Pons (tissue), 1 donor: ENCODE results near the gene CAPZB.
"Not testable (repeated sequence)": the region's sequence is repeated elsewhere in the genome, so short reads cannot be mapped to it uniquely, and the experiment has no call there.

Experiments
- DNase-seq: peaks from one replicate; pipeline ENCODE4 v3.0.0-alpha.2; 2016; ENCODE audit warnings: low spot score

The CAPZB gene

DNA sequence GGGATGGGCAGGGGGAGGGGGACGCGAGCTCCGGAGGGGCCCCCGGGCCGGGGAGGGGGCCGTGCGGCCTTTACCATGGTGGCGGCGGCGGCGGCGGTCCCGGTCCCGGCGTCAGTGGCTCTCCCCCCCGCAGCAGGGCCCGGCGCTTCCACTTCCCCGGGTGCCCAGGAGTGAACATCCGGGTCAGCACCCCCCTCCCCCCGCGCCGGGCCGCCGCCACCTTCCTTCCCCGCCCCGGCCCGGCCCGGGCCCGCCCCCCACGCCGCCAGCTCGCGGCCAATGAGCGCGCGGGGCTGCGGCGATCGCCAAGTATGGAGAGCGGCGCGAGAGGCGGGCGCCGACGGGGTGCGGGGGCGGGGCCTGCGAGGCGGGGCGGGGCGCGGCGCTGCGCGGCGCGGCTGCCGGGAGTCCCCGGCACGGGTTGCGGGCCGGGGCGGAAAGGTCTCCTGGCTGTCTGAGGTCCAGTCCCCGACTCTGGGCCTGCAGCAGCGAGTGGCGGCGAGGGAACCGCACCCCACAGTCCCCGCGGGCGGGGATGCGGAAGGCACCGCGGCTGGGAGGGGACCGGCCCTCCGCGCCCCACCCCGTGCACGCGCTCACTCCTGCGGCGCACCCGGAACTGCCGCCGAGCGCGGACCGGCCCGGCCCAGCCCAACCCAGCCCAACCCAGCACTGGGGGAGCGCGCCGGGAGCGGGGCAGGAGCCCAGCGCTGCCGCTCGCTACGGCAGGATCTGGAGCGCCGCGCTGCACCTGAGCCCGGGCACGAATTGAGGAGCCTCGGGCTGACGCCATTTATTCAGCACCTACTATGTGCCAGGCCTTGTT lies at the start of gene CAPZB:
Gene CAPZB, minus strand, starts transcription at position 178 of the 826 bp plus-strand sequence. Its CDS starts 101 bp downstream, at position 77.
- peak; percentile 92 for DNase-seq

DNA sequence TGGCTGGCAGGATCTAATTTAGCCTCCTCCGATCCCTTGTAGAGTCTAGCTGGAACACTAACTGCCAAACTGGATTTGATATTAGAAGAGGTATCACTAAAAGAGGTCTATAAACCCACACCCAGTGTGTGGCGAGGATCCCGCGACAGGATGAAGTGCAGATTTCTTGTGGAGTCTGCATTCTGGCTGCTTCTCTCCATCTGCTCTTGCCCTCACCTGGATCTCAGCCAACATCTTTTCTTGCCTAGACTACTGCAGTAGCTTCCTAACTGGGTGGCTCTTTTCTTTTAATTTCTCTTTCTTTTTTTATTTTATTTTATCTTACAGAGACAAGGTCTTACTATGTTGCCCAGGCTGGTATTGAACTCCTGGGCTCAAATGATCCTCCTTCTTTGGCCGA lies 48.9 kb upstream of the CAPZB start:
- no peak for DNase-seq

DNA sequence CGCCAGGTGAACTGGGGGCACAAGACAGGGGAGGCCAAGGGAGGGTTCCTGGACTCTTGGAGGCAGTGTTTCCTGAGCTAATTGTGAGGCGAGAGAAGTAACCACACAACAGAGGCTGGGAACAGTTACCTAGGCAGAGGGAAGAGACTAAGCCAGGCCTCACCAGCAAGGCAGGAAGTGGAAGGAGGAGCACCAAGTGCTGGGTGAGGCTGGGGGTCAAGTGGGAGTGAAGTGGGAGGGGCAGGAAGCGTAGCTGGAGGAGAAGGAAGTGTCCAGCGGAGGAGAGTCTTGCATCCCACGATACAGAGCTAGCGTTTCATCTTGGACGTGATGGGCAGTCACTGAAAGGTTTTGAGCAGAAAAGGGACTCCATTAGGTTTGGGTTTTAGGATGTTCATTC lies 48.3 kb upstream of the CAPZB start:
- peak; percentile 28 for DNase-seq

DNA sequence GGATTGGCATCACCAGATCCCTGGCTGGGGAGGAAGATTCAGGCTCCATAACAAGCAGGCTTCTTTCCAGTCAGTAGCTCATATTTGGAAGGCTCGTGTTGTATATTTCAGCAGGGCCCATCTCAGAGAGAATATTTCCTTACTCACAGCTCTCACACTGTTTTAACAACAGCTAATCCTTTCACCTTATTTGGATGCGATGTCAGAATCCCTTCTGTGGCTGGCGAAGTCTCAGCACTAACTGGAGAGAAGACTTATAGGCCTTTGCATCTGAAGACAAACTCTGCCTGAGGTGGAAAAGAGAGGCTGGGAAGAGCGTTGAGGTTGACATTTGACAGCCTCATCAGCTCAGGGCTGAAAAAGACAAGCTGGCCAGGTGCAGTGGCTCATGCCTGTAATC lies 47.2 kb upstream of the CAPZB start:
- DNase-seq, result no peak

DNA sequence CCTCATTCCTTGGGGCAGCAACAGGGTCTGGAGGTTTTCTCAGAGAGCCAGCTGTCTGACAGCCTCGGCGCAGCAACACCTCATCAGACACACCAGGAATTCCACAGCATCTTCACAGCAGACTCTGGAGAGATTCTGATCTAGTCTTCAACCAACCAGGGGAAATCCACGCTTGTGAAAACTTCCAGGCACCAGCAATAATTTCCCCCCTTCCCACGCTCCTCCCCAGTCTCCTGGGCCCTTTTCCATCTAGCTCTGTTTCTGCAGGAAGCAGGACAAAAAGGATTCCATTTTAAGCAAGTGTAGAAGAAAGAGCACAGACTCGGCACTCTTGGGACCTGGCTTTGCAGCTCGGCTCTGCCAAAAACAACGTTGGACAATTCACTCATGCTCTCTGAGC lies 44.3 kb upstream of the CAPZB start:
- no peak for DNase-seq

DNA sequence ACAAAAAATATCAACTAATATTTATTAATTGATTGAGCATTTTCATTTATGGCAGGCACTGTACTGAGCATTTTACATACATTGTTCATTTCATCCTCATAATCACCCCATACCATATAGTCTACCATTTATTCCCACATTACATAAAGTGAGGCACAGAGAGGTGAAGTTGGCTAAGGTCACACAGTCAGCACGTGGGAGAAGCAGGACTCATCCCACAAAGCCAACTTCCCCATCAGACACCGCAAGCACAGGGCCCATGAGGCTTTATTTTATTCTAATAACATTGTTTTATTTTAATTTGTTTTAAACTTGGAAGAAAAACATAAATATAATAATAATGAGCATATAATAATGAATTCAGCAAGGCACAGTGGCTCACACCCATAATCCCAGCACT lies 43.1 kb upstream of the CAPZB start:
- no peak for DNase-seq

DNA sequence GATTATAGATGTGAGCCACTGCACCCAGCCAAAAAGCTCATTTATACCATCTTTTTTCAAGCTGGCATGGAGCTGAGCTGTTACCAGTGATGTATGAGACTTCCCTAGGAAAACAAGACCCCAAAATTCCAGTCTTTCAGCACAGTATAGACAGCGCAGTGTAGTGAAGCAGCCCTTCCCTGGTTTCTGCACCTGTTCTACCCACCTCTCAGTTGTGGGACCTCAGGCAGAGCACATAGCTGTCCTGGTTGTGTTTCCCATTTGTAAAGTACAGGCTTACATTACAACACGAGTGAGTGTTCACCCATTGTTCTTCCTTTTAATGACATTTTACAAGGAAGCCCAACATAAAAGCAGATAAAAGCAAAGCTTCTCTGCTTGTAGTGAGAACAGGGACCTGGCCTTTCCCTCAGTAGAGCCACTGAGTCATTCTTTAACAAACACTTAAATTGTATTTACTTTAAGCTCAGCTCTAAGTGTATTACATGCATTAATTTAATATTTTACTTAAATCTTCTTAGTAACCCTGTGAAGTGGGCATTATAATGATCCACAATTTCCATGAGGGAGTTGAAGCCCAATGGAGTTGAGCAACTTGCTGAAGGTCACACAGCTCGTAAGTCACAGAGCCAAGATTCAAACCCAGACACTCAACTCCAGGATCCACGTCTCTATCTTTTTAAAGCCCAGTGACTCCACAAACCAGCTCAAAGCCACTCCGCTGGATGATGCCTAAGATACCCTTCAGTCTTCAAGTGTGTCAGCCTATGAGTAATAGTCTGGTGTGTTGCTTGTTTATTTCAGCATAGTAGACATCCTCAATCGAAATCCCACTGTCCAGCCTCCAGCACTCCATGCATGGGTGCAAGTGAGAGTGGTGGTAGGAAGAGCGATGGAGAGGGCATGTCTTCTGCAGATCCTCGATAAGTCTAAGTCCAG lies 40.5 kb upstream of the CAPZB start:
- DNase-seq, result no peak

DNA sequence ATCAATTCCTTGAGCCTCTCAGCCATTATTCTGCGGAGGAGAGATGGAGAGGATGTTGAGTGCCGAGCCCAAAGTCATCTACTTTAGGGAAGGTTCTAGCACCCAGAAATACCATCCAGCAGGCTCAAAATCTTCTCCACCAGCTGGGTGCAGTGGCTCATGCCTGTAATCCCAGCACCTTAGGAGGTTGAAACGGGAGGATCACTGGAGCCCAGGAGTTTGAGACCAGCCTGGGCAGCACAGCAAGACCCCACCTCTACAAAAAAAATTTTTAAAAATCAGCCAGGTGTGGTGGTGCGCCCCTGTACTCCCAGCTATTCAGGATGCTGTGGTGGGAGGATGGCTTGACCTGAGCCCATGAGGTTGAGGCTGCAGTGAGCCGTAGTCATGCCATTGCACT lies 39.5 kb upstream of the CAPZB start:
- no peak for DNase-seq

DNA sequence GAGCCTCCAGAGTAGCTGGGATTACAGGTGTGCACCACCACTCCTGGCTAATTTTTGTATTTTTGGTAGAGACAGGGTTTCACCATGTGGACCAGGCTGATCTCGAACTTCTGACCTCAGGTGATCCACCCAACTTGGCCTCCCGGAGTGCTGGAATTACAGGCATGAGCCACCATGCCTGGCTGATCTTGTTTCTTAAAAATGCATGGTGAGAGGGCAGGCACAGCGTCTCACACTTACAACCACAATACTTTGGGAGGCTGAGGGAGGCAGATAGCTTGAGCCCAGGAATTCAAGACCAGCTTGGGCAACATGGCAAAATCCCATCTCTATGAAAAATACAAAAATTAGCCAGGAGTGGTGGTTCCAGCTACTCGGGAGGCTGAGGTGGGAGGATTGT lies 37.2 kb upstream of the CAPZB start:
- not testable (repeated sequence) for DNase-seq

DNA sequence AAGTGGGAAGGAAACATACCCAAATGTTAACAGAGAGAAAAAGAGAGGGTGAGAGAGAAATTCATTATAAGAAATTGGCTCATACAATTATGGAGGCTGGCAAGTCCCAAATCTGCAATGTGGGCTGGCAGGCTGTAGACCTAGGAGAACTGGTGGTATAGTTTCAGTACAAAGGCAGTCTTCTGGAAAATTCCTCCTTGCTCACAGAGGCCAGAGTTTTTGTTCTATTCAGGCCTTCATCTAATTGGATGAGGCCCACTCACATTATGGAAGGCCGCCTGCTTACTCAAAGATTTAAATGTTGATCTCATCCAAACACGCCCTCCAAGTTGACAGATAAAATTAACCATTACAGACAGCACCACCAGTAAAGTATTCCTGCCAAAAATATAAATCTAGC lies 36.1 kb upstream of the CAPZB start:
- DNase-seq, result no peak

DNA sequence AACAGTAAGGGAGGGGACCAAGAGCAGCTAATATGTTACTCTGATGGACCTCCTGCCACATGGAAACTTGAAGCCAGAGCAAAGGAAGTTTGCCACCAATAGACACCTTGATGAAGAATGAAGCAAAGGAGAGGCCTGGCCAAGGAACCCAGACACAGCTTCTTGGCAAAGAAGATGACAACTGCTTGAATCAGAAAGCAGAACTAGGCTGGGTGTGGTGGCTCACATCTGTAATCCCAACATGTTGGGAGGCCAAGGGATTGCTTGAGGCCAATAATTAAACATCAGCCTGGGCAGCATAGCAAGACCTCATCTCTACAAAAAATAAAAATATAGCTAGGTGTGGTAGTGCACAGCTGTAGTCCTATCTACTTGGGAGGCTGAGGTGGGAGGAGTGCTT lies 31.7 kb upstream of the CAPZB start:
- no peak for DNase-seq

DNA sequence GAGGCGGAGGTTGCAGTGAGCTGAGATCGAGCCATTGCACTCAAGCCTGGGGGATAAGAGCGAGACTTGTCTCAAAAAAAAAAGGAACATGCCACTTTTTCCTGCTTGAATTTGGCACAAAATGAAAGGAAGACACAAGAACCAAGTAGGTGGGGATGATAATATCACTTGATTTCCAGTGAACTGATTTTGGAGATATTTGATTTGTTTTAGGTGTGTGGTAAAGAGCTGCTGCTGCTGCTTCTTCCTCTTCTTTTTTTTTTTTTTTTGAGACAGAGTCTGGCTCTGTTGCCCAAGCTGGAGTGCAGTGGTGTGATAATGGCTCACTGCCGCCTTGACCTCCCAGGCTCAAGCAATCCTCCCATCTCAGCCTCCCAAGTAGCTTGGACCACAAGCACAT lies 29.9 kb upstream of the CAPZB start:
- DNase-seq, result no peak

DNA sequence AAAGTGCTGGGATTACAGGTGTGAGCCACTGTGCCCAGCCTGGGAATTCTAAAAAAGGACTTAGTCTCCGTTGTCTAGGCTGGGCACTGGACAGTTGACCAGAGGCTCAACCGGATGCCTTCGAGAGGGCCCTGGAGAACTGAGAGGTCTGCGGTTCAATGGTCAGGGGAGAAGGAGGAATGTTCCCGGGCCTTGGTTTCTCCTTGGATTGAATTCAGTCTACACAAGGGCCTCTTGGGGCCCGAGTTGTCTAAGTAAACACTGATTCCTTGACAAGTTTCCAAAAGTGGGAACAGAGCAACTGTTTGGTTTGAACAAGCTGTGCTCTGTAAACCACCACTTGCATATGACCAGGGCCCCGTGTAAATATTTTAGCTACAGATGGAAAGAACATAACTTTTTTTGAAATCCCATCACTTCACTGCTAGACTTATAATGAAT lies 29.1 kb upstream of the CAPZB start:
- DNase-seq, result no peak

DNA sequence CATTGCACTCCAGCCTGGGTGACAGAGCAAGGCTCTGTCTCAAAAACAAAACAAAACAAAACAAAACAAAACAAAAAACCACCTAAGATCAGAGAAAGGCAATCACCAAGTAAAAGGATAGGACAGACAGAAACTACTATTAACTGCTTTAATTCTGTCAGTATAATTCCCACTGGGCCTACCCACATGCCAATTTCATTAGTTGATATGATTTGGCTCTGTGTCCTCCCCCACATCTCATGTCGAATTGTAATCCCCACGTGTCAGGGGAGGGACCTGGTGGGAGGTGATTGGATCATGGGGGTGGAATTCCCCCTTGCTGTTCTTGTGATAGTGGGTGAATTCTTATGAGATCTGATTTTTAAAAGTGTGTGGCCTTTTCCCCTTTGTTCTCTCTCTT lies 27.2 kb upstream of the CAPZB start:
- no peak for DNase-seq

DNA sequence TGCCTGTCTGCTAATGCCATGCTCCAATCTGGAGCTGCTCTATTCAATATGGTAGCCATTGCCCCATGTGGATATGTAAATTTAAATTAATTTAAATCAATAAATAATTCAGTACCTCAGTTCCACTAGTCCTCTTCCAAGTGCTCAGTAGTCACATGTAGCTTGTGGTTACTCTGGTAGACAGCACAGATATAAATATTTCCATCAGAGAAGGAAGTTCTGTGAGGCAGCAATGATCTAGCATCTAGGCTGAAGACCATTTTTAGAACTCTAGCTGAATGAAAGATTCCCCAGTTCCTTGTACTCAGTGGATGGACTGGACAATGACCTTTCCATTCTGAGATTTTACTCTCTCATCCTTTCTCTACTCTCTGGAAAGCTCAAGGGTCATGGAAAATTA lies 25.8 kb upstream of the CAPZB start:
- DNase-seq, result peak; percentile 71

DNA sequence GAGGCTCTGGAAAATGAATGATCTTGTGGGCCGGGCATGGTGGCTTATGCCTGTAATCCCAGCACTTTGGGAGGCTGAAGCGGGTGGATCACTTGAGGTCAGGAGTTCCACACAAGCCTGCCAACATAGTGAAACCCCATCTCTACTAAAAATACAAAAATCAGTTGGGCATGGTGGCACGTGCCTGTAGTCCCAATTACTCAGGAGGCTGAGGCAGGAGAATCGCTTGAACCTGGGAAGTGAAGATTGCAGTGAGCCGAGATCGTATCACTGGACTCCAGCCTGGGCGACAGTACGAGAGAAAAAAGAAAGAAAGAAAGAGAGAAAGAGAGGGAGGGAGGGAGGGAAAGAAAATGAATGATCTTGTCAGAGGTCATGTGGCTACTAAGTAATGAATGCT lies 24.3 kb upstream of the CAPZB start:
- DNase-seq, result not testable (repeated sequence)

DNA sequence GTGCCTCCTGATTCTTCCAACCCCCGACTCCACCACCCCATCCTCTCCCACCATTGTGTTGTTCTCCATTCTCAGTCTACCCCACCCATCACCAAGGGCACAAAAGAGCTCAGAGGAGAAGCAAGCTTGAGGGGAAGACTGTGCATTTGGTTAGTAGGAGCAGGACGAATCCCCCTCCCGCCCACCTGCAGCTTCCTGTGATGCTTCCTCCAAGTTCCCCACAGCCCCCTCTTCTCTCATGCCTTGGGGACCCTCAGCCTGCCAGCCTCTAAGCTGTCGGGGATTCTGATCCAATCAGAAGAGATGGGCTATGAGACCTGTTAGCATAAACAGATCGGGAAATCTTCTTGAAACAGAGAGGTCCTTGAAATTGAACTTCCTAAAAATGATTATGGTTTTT lies 22.2 kb upstream of the CAPZB start:
- no peak for DNase-seq

DNA sequence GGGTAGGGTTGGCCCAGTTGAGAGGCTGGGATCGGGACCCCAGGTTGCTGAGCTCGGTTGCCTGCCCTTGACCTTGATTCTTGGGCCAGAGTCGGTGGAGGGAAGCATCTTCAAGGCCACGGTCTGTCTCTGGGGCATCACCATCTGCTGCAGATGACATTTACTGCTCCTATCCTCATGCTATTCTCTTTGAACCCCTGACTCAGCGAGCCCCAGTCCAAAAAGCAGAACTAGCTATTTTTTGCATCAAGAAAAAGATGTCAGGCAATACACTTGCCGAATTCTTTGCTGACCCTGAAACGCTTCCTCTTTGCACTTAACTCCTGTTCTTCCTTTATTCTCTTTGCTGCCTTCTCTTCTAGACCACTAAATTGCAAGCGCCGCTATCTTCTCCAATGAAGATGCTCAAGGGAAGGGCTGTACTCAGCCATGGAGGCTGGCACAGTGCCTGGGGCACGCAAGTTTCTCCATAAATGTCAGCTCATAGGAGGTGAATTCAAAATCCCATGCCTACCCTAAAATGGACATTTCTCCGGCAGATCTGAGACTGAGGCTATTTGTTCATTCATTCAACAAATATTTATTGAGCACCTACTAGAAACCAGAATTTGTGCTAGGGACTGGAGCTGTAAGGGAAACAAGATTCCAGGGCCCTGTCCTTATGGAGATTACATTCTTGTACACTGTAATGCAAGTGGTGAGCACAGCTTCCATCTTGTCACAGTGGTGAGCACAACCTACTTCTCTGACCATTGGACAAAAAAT lies 20.5 kb upstream of the CAPZB start:
- peak; percentile 80 for DNase-seq

DNA sequence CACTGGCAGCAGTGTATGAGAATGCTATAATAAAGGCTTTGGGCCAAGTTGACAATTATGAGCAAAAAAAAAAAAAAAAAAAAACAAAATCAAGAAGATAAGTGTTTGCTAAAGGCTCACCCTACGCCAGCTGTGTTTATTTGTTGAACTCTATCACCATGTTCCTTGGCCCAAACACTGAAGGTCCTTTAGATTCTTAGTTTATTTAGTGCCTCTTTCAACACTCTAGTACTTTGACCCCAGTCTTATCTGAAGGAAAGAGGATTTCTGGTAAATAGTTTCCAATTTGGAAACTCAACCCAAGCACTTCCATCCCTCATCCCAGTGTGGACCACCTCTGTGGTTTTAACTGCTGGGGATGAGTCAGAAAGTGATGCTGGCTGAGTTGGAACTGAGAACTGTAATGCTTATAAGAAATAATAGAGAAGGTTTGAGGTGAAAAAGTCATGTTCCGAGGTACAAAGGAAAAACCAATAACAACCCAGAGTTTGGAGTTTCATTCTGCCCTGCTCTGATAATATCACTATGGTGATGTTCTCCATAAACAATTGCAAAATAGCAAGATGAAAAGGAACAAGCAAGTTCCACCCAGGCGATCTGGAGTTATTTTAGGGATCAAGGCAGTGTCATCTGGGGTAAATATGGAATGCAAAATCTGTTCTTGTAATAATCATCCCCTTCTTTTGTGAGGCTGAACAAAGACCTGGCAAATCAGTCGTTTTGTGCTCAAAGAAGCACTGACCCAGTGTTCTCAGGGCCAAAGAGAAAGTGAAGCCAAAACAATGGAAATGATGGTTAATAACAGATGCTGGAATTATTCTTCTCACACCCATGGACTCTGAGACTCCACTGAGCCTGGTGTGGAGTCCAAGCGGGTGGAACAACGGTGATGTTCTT lies 19.7 kb upstream of the CAPZB start:
- DNase-seq, result no peak

DNA sequence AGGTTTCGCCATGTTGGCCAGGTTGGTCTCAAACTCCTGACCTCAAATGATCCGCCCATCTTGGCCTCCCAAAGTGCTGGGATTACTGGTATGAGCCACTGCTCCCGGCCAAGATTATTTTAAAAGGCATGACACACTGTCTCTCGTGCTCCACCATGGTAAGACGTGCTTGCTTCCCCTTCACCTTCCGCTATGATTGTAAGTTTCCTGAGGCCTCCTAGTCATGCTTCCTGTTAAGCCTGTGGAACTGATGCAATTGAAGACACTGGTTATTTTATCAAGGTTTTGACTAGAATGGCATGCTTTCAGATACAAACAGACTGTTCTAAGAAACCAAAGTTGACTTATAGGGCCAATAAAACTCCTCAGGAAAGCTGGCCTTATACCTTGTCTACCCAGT lies 16.9 kb upstream of the CAPZB start:
- DNase-seq, result not testable (repeated sequence)

DNA sequence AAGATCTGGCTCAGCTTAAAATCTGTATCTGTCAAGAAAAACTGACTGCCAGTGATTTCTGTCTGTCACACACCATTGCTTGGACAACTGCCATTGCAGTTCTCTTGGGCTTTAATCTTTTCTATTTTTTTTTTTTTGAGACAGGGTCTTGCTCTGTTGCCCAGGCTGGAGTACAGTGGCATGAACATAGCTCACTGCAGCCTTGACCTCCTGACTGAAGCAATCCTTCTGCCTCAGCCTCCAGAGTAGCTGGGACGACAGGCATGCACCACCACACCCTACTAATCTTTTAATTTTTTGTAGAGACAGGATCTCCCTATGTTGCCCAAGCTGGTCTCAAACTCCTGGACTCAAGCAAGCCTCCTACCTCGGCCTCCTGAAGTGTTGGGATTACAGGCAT lies 14.5 kb upstream of the CAPZB start:
- DNase-seq, result not testable (repeated sequence)
